Effector CD8-positive, alpha-beta T cell (primary cell): Measurements from ENCODE around the gene AFF2.

Source experiments
- DNase-seq: peaks from one replicate; lab custom pipeline; 2025; lab: John Stamatoyannopoulos, UW

The AFF2 gene

GRCh38 chrX:148536961-148537360, 36.5 kb downstream of the AFF2 start:
- no peak for DNase-seq

DNA sequence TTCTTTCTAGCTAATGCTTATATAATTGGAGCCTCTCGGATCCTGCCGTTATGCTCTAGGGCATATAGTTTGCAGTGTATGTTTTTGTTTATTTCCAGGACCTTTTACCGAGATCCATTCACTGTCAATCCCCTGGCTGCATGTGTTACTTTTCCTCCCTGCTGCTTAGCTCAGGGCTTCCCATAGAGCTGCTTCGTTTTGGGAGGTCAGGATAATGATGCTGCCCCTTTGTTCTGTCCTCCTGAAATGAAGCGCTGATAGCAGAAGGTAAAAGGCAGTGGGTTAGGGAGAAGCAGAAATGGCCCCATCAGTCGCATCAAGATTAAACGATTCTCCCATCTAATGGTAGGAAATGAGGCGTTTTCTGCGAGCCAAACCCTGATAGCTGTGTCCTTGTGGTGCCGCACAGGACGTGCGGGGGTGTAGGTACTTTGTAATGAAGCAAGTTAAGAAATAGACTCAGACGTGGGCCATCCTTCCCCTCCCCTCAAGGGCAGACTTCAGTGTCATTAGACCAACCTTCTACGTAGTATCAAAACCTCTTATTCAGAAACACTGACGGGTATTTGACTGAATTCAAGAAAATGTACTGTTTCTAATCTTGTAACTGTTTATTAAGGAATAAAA, 37.3 kb downstream of the AFF2 start:
- no peak for DNase-seq

DNA sequence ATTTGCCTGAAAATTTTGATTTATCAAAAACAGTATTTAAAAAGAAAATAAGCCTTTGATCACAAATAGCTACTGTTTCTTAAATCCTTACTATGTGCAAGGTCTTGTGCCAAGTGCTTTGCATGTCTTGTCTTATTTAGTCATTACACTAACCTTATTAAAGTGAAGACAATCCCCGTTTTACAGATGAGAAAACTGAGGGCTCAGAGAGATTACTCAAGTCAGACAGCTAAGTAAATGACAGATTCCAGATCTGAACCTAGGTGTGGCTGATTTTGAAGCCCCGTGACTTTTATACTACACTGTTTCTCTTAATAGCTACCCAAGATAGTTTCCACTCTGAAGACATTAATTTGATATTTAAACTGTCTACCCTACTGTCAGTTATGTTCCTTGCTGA, 38.2 kb downstream of the AFF2 start:
- no peak for DNase-seq

GRCh38 chrX:148540114-148540513, 39.7 kb downstream of the AFF2 start:
- DNase-seq, result no peak

DNA sequence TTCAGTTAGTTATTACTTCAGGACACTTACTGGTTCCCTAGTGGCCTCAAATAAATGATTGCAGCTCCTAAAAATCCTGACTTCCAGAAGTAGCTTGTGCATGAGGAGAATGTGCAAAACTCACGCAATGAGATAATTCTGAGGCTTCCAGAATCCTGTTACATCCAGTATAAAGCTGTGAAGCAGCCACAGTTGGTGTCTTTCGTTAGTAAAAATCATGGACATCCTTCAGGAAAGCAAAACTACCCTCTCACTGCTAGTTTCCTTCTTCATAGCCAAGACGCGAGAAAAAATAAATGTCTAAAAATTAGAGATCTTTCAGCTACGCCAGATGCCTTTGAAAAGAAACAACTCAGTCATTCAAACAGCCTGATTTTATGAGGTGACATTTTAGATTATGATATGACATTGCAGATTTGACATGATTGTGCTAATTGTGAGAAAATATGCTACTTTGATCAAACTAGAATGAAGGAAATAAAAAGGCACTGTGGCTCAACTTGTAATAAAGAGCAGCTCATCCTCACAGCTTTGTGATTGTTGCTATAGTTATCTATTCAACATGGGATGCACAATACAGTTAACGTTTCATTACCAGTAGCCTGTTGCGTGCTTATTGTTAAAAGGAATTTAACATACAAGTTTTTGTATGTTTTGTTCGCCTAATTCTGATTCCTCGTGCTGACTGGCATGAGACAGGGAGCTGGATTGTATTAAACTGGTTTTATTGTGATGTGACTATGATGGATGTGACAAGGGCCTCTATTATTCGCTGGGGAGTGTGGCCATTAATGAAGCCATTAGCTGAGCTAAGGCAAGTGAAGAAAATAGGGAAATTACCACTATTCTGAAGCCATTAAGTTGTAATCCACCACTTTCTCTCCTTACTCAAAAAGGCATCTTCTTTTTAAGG, 40.5 kb downstream of the AFF2 start:
- no peak for DNase-seq

GRCh38 chrX:148541584-148541940, 41.1 kb downstream of the AFF2 start:
- no peak for DNase-seq

GRCh38 chrX:148542481-148543255, 42.3 kb downstream of the AFF2 start:
- no peak for DNase-seq

GRCh38 chrX:148552775-148553174, 52.4 kb downstream of the AFF2 start:
- DNase-seq, result no peak

DNA sequence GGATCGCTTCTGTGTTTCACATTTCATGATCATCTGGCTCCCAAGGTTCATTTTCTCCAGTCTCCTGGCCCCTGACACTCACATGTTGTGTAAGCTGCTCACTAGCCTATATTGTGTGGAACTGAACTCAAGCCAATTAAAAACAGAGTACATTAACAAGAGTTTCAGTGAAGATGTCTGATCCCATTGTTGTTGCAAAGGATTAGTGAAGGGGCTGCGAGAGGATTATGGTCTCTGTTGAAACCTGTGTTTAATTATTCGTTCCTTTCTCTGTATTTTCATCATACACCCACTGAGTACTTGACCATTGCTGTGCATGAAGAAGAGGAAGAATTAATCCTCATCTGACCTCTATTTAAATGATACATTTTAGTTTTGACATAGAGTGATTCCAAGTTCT, 54.7 kb downstream of the AFF2 start:
- DNase-seq, result no peak

GRCh38 chrX:148555571-148556243, 55.3 kb downstream of the AFF2 start:
- DNase-seq, result no peak

- DNase-seq, result no peak
Measured at GRCh38 chrX:148556498-148556897, 56.1 kb downstream of the AFF2 start.

DNA sequence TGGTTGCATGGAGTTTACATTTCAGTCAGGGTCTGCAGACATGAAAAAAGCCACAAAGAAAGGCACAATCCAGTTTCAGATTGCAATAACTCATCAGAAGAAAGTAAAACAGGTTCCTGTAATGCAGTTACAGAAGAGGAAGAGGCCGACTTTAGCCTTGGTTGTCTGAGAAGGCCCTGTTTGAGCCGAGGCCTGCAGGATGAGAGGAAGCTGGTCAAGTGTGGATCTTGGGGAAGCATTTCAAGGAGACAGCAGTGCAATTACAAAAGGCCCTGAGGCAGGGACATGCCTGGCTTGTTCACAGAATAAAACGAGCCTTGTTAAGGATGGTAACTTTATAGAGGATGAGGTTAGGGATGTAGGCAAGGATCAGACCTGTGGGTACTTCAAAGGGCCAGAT, 62.4 kb downstream of the AFF2 start:
- no peak for DNase-seq

GRCh38 chrX:148567229-148567628, 66.8 kb downstream of the AFF2 start:
- DNase-seq, result no peak

DNA sequence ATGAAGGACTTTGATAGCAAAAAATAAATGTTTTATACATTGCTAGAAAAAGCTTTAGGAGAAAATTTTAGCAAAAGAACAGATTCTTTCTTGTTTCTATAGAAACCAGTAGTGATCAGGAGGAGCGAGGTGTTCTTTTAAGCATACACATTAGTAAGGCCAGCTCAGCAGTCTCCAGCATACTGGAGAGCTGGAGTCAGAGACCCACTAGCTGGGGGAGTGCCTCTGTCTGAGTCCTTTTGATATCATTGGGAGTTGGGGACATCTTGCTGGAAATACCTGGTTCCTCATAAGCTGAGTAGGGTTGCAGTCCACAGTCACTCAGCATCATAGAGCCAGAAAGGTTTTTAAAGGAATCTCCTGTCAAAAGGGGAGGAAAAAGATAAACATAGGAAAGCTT, 67.4 kb downstream of the AFF2 start:
- no peak for DNase-seq

DNA sequence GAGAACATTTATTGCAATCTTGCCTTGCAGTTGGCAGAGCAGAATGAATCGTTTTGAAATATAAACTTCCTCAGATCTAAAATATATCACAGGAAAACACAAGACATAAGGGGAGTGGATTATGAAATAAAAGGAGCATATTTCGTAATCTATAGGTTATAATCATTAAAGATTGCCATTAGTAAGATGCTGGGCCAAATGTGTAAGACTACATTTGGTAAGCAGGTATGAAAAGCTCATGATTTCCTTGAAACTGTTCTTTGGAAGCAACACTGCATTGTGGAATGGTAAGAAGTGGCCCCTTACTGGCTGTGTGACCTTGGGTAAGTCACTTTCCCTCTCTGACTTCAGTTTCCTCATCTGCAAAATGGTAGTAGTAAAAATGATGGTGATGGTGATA, 68.3 kb downstream of the AFF2 start:
- no peak for DNase-seq

DNA sequence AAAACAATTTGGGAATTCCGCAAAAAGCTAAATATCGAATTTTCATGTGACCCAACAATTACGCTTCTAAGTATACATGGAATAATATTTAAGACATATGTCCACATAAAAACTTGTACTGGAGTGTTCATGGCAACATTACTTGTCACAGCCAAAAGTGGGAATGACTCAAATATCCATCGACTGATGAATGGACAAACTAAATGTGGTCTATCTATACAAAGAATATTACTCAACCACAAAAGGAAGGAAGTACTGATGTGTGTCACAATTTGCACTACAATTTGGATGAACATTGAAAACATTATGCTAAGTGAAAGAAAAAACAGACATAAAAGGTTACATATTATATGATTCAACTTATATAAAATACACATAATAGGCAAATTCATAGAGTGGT, 71.9 kb downstream of the AFF2 start:
- DNase-seq, result no peak

- DNase-seq, result no peak
Measured at GRCh38 chrX:148573119-148573518, 72.7 kb downstream of the AFF2 start.

DNA sequence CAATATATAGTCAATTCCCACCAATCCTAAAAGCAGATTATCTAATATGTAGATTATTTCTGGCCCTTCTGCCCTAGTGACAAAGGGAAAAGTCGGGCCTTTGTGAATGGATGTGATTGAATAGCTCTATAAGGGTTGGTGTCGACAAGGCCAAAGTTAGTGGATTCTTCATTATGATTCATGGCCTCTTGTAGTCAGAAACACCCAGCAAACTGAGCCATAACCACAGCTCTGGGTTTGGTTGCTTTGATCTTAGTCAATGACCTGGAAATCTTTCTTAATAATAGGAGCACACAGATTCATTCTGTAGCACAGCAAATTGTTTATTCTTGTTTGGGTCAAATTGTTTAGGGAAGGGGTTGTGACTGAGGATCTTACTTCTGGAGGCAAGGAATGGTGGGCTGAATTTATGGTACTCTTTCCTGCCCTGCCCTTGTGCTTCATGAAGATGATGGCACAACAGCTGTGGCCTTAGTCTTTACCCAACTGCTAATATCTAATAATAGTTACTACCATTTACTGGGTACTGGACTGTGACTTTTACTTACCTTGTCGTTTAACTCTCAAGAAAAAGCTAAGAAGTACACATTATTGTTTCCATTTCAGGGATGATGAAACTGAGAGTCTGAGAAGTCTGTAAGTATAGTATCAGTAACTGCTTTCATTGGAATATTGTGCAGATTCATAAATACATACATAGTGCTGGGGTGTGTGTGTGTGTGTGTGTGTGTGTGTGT, 74.0 kb downstream of the AFF2 start:
- no peak for DNase-seq

- DNase-seq, result no peak
Measured at GRCh38 chrX:148576396-148576795, 76.0 kb downstream of the AFF2 start.

- no peak for DNase-seq
Measured at GRCh38 chrX:148577741-148578140, 77.3 kb downstream of the AFF2 start.

GRCh38 chrX:148580016-148580415, 79.6 kb downstream of the AFF2 start:
- no peak for DNase-seq

DNA sequence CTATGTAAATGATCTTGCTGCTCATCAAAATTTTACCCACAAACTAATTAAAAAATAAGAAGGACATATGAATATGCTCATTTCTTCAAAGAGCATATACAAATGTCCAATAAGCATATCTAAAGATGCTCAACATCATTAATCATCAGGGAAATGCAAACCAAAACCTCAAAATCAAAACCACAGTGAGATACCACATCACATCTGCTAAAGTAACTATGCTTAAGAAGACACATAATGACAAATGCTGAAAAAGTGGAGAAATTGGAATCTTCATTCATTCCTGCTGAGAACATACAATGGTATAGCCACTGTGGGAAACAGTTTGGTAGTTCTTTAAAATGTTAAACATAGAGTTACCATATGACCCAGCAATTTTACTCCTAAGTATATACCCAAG, 81.9 kb downstream of the AFF2 start:
- no peak for DNase-seq
